Keratinocyte (primary cell): ENCODE measurements around the gene DNAH8. TPM values are rescaled to one million over a fixed set of nuclear protein-coding genes. Genes with fewer than 3 reads are reported as not detected.

Experiments used
- DNase-seq: peaks from one replicate; pipeline ENCODE4 v3.0.0-alpha.2; 2011; ENCODE audit warnings: low read depth, missing footprints, low spot score
- FAIRE-seq: peaks from 2 replicates; lab custom pipeline; 2011; peaks lifted over from hg19 to GRCh38; lab: Jason Lieb, UNC
- H2AFZ ChIP-seq: 2 replicates; pipeline ENCODE4 v1.6.0; 2012; ENCODE audit warnings: low read length, control low read depth, inconsistent platforms; ENCODE audit not compliant: control insufficient read depth
- H3K27ac ChIP-seq: 2 replicates; pipeline ENCODE4 v1.5.1; 2011; ENCODE audit warnings: low read length; ENCODE audit not compliant: control insufficient read depth, insufficient read depth
- H3K27me3 ChIP-seq: 3 replicates; pipeline ENCODE4 v1.6.0; 2011; ENCODE audit warnings: low read length; ENCODE audit not compliant: control insufficient read depth, insufficient read depth; ENCODE audit errors: extremely low read depth
- H3K36me3 ChIP-seq, 2 experiments: 2 replicates in 1 of 2; 3 replicates in 1 of 2; pipeline ENCODE4 v1.5.1; 2011; ENCODE audit warnings: low read length in 2 of 2, mild to moderate bottlenecking in 1 of 2; ENCODE audit not compliant: control insufficient read depth in 2 of 2, insufficient read depth in 2 of 2; ENCODE audit errors: extremely low read depth in 1 of 2
- H3K4me1 ChIP-seq: 3 replicates; pipeline ENCODE4 v1.5.1; 2011; ENCODE audit warnings: low read length; ENCODE audit not compliant: control insufficient read depth, insufficient read depth; ENCODE audit errors: extremely low read depth
- H3K4me2 ChIP-seq: 3 replicates; pipeline ENCODE4 v1.6.0; 2011; ENCODE audit warnings: low read depth, low read length; ENCODE audit not compliant: control insufficient read depth, insufficient read depth; ENCODE audit errors: extremely low read depth
- H3K4me3 ChIP-seq, 3 experiments: fragments of 200-600 bp in 1 of 3; sonication (generic) in 1 of 3; 2 replicates in 2 of 3; 3 replicates in 1 of 3; pipeline ENCODE4 v1.5.1; 2011 to 2016; ENCODE audit warnings: low read length in 3 of 3, mild to moderate bottlenecking in 3 of 3, control low read depth in 2 of 3, inconsistent platforms in 1 of 3, low read depth in 1 of 3, mixed read lengths in 1 of 3, mixed run types in 1 of 3, moderate library complexity in 1 of 3; ENCODE audit not compliant: control insufficient read depth in 2 of 3, insufficient read depth in 2 of 3; ENCODE audit errors: extremely low read depth in 1 of 3
- H3K79me2 ChIP-seq: 2 replicates; pipeline ENCODE4 v1.6.0; 2012; ENCODE audit warnings: low read length; ENCODE audit not compliant: control insufficient read depth, insufficient read depth
- H3K9ac ChIP-seq: 3 replicates; pipeline ENCODE4 v1.6.0; 2011; ENCODE audit warnings: low read length; ENCODE audit not compliant: control insufficient read depth, insufficient read depth; ENCODE audit errors: extremely low read depth
- H3K9me1 ChIP-seq: 3 replicates; pipeline ENCODE4 v1.6.0; 2011; ENCODE audit warnings: low read length; ENCODE audit not compliant: control insufficient read depth, insufficient read depth; ENCODE audit errors: extremely low read depth
- H3K9me3 ChIP-seq: 2 replicates; pipeline ENCODE4 v1.5.1; 2012; ENCODE audit warnings: low read depth, low read length; ENCODE audit not compliant: control insufficient read depth
- H4K20me1 ChIP-seq: 3 replicates; pipeline ENCODE4 v1.6.0; 2011; ENCODE audit warnings: low read length; ENCODE audit not compliant: control insufficient read depth, insufficient read depth; ENCODE audit errors: extremely low read depth
- CTCF ChIP-seq, 3 experiments: IDR thresholded peaks in 1 of 3; conservative IDR thresholded peaks in 1 of 3; optimal IDR thresholded peaks in 1 of 3; 2 replicates in 2 of 3; 3 replicates in 1 of 3; pipeline versions ENCODE3 to v1.5.1; 2011; ENCODE audit warnings: low read length in 3 of 3, mild to moderate bottlenecking in 3 of 3, moderate library complexity in 2 of 3, control low read depth in 1 of 3, inconsistent platforms in 1 of 3; ENCODE audit not compliant: insufficient read depth in 2 of 3; ENCODE audit errors: extremely low read depth in 1 of 3
- EZH2 ChIP-seq: IDR thresholded peaks from one replicate; pipeline ENCODE4 v1.6.1; 2012; ENCODE audit warnings: inconsistent platforms, mild to moderate bottlenecking, low read length, moderate library complexity
- dilution Hi-C: fragments of 300-500 bp; cut with MboI; formaldehyde crosslinking; loops from one replicate; pipeline ENCODE4 v1.7.0; 2020; ENCODE audit warnings: low sequenced_read_pairs; ENCODE audit not compliant: extremely low pct_ligation_motif_present
- polyA plus RNA-seq, 5 experiments: library from polyadenylated mRNA; depleted of rRNA in 3 of 5; stranded (reverse) in 3 of 5; stranded (forward) in 1 of 5; unstranded in 1 of 5; fragments of >200 nt; gene quantifications; 1 replicate in 1 of 5; 2 replicates in 3 of 5; 3 replicates in 1 of 5; pipeline versions ENCODE4 v1.2.1 to v1.2.3, GENCODE V29; 2011 to 2012; ENCODE audit warnings: missing spikeins in 2 of 5, low read depth in 1 of 5, low replicate concordance in 1 of 5

Gene DNAH8
- polyA plus RNA-seq, 1 donor (not counting 4 experiments of a cell fraction or from before 2014, with no cell fraction given) = 0.01 TPM

GRCh38 chr6:39021041-39021440 is 305.9 kb downstream of the DNAH8 start:
- dilution Hi-C loops = no loop called here
- no peaks in the 10 kb centered on the region for H3K36me3 ChIP-seq
- TF ChIP-seq EZH2 (no peak), CTCF (optimal IDR thresholded peaks at IDR 0.05 in 1 of 3, IDR thresholded peaks at IDR 0.05 in 1 of 3, conservative IDR thresholded peaks at IDR 0.05 in 1 of 3; ENCODE audit: extremely low read depth in 1 of 3, insufficient read depth in 2 of 3, low read length in 3 of 3) (no peak)
- no peak overlapping the region for H3K4me3 ChIP-seq
- no peak overlapping the region for H3K4me2 ChIP-seq
- H3K9me3 ChIP-seq = no peaks in the 10 kb centered on the region
- H3K9ac ChIP-seq = no peak overlapping the region
- no peak overlapping the region for H2AFZ ChIP-seq
- no peak overlapping the region for H3K27ac ChIP-seq
- no peaks in the 10 kb centered on the region for H3K79me2 ChIP-seq
- H4K20me1 ChIP-seq = no peaks in the 10 kb centered on the region
- H3K9me1 ChIP-seq = no peaks in the 10 kb centered on the region
- no peak for FAIRE-seq
- DNase-seq = no peak
- H3K27me3 ChIP-seq = peaks cover 5% of the 10 kb centered on the region
- H3K4me1 ChIP-seq = no peaks in the 10 kb centered on the region

GRCh38 chr6:39021779-39022178 is 306.7 kb downstream of the DNAH8 start:
- FAIRE-seq (no peak), DNase-seq (no peak)
- H3K9ac ChIP-seq = no peak overlapping the region
- dilution Hi-C loops = no loop called here
- H3K9me1 ChIP-seq = no peaks in the 10 kb centered on the region
- H2AFZ ChIP-seq = no peak overlapping the region
- H3K27me3 ChIP-seq = peaks cover 9% of the 10 kb centered on the region
- H3K4me1 ChIP-seq = no peaks in the 10 kb centered on the region
- H3K9me3 ChIP-seq = no peaks in the 10 kb centered on the region
- TF ChIP-seq CTCF (optimal IDR thresholded peaks at IDR 0.05 in 1 of 3, IDR thresholded peaks at IDR 0.05 in 1 of 3, conservative IDR thresholded peaks at IDR 0.05 in 1 of 3; ENCODE audit: extremely low read depth in 1 of 3, insufficient read depth in 2 of 3, low read length in 3 of 3) (no peak), EZH2 (no peak)
- no peaks in the 10 kb centered on the region for H3K36me3 ChIP-seq
- no peaks in the 10 kb centered on the region for H4K20me1 ChIP-seq
- no peak overlapping the region for H3K27ac ChIP-seq
- no peak overlapping the region for H3K4me2 ChIP-seq
- H3K79me2 ChIP-seq = no peaks in the 10 kb centered on the region
- no peak overlapping the region for H3K4me3 ChIP-seq
